Fibroblast of villous mesenchyme (primary cell): Measurements from ENCODE around the gene SIM1. TPM values are rescaled to one million over a fixed set of nuclear protein-coding genes. Genes with fewer than 3 reads are reported as not detected.

Source experiments
- DNase-seq: peaks from one replicate; pipeline ENCODE4 v3.0.0-alpha.2; 2010; ENCODE audit warnings: low read depth
- H3K4me3 ChIP-seq: 2 replicates; pipeline ENCODE4 v1.5.1; 2011; ENCODE audit warnings: low read depth, mild to moderate bottlenecking, low read length
- total RNA-seq: library from RNA; depleted of rRNA; stranded (reverse); fragments of >200 nt; gene quantifications from 2 replicates; pipeline ENCODE4 v1.2.3, GENCODE V29; 2012
- TF ChIP-seq, protein P1 (sequence below): IDR thresholded peaks from 2 replicates; pipeline ENCODE4 v1.5.1; 2012; ENCODE audit warnings: low read depth, mild to moderate bottlenecking, low read length; ENCODE audit not compliant: insufficient read depth

Gene SIM1
- total RNA-seq, 1 donor, result not detected

DNA sequence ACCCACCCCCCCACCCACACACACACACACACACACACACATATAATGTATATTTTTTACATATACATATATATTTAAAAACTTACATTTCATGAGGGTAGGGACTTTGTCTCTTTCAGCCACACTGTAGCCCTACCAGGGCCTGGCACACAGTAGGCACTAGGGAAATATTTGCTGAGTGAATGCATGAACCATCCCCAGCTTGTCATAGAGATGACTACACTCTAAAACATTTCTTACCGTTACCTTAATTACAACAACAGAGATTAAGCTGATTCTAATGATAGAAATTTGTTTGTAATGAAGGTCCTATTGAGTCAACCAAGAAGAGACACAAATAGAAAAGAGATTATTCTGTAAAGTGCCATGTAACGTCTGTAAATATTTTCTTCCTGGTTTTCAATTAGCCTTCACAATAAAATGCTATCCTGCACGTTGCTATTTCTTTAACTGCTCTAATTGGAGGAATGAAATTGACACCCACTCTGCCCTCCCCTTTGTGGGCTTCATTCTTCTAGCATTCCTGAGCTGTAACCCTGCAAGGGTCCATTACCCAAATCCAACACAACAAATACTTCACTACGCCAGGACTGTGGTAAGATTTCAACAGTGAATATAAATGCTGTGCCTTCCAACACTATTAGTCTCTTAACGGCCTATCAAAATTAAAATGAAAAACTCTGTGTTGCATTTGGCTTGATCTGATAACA, 30.8 kb downstream of the SIM1 start:
- TF ChIP-seq, protein P1, sequence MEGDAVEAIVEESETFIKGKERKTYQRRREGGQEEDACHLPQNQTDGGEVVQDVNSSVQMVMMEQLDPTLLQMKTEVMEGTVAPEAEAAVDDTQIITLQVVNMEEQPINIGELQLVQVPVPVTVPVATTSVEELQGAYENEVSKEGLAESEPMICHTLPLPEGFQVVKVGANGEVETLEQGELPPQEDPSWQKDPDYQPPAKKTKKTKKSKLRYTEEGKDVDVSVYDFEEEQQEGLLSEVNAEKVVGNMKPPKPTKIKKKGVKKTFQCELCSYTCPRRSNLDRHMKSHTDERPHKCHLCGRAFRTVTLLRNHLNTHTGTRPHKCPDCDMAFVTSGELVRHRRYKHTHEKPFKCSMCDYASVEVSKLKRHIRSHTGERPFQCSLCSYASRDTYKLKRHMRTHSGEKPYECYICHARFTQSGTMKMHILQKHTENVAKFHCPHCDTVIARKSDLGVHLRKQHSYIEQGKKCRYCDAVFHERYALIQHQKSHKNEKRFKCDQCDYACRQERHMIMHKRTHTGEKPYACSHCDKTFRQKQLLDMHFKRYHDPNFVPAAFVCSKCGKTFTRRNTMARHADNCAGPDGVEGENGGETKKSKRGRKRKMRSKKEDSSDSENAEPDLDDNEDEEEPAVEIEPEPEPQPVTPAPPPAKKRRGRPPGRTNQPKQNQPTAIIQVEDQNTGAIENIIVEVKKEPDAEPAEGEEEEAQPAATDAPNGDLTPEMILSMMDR, result no peak
- DNase-seq, result no peak
- H3K4me3 ChIP-seq, result no peak overlapping the region

DNA sequence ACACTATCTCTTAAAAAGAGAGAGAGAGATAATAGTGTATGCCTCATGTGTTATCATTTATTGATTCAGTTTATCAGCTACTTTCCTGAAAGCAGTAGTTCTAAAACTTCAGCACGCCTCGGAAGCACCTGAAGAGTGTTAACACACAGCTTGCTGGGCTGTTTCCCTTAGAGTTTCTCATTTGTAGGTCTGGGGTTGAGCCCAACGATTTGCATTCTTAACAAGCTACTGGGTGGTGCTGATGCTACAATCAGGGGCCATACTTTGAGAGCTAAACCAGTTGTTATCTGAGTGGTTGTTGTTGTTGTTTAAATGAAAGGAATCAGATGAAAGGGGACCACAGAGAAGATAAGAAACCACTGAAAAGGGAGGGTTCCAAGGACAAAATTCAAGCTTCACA, 32.6 kb downstream of the SIM1 start:
- no peak for DNase-seq
- TF ChIP-seq, protein P1, result no peak
- H3K4me3 ChIP-seq, result no peak overlapping the region

DNA sequence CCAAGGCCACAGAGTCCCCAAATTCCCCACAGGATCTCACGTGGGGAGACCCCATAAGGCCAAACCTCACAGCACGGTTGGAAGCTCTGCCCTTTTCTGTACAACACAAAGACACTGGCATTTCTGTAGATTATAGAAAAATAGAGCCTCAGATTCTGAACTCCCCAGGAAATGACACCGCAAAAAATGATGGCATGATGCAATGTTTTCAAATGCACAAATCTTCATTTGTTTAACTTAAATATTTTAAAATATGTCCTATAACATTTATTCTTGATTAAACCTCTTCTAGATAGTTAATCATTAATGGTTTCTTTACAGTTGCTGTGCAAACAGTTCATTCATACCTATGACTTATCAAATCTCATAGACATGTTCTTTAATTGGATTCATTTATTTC, 33.8 kb downstream of the SIM1 start:
- TF ChIP-seq, protein P1, result no peak
- DNase-seq, result no peak
- H3K4me3 ChIP-seq, result no peak overlapping the region

DNA sequence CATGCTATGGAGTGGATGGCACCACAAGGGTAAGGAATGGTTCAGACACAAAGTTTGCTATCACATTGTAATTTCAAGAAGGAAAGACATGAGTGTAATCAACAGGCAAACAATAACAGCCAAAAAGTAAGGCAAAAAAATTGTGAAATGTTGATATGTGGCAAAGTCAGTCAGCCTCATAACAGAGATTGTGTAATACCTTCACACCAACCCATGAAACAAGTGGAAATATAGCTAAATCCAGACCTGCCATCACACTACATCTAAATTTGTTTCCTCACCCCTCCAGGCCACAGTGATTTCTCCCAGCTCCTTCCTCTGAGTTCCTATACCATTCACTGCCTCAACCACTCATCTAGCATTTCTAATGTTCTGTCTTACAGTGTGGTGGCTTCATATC, 37.3 kb downstream of the SIM1 start:
- no peak overlapping the region for H3K4me3 ChIP-seq
- TF ChIP-seq, protein P1, result no peak
- DNase-seq, result no peak

DNA sequence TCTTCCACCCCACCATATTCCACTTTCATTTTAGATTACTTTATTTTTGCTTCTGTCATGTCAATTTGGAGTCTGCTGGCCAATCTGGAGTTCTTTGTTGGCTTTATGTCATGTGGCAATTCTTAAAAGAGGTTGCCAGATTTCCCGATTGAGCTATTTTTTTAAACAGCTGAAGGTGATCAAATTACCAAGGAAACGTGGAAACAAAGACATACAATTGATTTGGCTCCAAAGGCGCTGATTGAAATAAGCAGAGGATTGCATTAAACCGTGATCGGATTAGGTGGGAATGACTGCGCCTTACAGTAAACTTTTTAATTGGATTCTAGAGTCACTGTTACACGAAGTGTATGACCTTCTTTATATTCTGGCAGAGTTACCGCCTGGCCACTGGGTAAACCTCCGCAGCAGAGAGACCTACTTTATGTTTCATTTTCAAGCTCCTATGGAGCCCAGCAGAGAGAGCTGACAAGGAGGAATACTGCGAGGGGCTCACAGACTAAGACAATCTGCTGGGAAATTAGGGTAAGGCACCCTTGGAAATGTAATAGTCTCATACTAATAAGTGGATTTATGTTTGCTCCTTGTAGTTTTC, 37.9 kb downstream of the SIM1 start:
- DNase-seq, result no peak
- TF ChIP-seq, protein P1, result no peak
- no peak overlapping the region for H3K4me3 ChIP-seq

DNA sequence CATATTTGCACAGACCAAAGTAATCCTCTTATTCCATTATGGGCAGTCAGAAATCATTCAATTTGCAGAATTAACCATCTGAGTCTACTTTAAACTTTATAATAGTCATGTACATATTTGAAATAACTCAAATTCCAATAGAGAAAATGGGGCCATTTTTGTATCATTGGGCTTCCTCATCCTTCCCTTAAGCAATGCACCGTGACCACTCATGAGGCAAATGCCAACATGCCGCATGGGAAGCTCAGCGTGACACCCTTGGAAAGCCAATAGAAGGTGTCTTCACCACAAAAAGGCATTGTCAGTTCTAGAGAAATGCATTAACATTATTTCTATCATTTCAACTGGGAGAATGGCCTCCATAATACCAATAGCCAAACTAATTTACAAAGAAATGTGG, 38.5 kb downstream of the SIM1 start:
- TF ChIP-seq, protein P1, result no peak
- no peak overlapping the region for H3K4me3 ChIP-seq
- no peak for DNase-seq
